Measurements from ENCODE around the gene ZDHHC14.

GRCh38 chr6:157674061-157674460 lies 293.1 kb downstream of the ZDHHC14 start:
- TF ChIP-seq, protein P1, sequence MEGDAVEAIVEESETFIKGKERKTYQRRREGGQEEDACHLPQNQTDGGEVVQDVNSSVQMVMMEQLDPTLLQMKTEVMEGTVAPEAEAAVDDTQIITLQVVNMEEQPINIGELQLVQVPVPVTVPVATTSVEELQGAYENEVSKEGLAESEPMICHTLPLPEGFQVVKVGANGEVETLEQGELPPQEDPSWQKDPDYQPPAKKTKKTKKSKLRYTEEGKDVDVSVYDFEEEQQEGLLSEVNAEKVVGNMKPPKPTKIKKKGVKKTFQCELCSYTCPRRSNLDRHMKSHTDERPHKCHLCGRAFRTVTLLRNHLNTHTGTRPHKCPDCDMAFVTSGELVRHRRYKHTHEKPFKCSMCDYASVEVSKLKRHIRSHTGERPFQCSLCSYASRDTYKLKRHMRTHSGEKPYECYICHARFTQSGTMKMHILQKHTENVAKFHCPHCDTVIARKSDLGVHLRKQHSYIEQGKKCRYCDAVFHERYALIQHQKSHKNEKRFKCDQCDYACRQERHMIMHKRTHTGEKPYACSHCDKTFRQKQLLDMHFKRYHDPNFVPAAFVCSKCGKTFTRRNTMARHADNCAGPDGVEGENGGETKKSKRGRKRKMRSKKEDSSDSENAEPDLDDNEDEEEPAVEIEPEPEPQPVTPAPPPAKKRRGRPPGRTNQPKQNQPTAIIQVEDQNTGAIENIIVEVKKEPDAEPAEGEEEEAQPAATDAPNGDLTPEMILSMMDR (IDR thresholded peaks at IDR 0.05) = no peak
- TF ChIP-seq POLR2A (IDR thresholded peaks at IDR 0.05) (no peak), EP300 (IDR thresholded peaks at IDR 0.05) (no peak)
